Measurements from ENCODE around the gene ZC3H8.
A peak's percentile ranks its signal among the peaks of the same experiment; 100 is the strongest.
"Not testable (repeated sequence)": the region's sequence is repeated elsewhere in the genome, so short reads cannot be mapped to it uniquely, and the experiment has no call there.

The ZC3H8 gene

DNA sequence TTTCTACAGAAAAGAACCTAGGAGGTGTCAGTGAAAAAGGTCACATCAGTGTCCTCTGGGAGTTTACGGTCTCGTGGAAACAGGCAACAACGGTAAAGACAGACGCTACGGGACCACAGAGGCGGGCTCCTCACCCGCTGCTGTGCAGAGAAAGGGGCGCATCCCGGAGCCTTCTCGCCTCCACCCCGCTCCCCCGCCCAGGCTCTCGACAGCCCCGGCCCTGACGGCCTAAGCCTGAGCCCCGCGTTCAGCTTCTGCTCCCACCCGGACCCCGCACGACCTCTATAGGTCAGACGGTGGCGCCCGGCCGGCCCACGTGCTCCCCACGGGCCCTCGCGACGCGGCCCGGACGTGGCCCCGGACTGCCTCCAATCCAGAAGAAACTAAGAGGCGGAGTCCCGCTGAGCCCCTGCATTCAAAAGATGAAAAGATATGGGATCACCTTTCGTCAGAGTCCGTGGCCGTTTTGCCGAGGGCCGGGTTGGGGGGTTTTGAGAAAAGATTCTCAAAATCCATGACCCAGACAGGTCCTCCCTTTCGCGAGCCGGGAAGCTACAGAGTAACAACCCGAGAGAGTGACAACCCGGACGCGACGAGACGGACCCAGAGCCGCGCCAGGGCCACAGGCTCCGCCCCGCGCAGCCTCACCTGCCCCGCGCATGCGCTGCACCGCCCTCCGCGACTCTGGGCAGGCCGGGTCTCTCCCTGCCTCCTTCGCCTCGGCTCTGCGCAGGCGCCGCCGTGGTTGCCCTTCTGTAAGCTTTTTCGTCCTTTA, at the start of gene ZC3H8:
ZC3H8 (minus strand) TSS at position 577 of the 775 bp plus-strand sequence; CDS start at position 516, 61 bp downstream.
- peak; percentile 94 for DNase-seq (ENCODE audit: low read depth, low spot score)

DNA sequence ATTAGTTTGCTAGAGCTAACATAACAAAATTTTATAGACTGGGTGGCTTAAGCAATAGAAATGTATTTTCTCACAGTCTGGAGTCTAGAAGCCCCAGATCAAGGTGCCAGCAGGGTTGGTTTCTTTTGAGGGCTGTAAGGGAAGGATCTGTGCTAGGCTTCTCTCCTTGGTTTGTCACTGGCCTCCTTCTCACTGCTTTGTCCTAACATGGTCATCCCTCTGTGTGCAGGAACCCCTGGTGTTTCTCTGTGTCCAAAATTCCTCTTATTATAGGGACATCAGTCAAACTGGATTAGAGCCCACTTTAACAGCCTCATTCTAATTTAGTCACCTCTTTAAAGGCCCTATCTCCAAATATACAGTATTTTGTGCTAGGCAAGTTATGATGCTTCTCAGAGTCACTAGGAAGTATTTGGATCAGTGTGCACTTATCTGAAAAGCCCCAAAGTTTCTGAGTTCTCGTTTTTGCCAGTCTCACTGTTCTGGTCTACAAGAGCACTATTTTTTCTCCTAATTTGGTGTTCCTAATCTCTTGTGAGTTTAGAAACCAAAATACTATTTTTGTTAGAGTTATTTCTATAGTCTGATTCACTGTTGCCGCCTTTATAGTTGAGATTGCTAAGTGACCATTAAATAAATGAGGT, 49.6 kb upstream of the ZC3H8 start:
- DNase-seq (ENCODE audit: low read depth, low spot score): no peak

DNA sequence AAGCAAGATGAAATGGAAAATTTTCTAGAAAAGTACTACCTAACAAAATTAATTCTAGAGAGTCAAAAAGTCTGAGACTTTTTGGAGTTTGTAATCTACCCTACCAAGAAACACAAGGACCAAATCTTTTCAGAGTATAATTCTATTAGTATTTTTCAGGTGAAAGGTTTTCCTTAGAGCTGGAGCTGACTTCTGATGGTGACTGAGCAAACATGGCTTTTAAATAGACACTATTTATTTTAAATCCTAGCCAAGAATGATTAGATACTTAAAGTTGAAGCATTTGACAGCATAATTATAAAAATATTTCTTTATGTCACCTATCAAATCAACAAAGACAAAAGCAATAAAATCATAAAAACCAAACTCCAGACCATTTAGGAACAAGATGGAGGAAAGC, 47.1 kb upstream of the ZC3H8 start:
- DNase-seq (ENCODE audit: low read depth, low spot score): no peak

DNA sequence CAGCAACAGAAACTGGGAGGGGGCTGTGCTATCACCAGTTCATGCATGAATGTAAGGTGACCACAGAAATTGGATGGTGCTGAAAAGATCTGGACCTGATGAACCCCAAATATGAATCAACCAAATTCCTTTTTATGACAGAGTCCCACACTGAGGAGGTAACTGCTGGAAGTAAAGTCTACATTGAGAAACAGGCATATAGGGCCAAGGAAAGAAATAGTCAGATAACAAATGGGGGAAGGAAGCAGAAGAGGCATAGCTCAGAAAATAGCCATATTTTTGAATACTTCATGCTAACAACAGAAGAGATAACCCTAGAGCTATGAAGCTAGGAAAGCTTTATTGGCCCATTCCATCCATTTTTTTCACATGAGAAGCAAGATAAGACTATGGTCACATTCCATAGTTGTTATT, 46.3 kb upstream of the ZC3H8 start:
- DNase-seq (ENCODE audit: low read depth, low spot score): no peak

DNA sequence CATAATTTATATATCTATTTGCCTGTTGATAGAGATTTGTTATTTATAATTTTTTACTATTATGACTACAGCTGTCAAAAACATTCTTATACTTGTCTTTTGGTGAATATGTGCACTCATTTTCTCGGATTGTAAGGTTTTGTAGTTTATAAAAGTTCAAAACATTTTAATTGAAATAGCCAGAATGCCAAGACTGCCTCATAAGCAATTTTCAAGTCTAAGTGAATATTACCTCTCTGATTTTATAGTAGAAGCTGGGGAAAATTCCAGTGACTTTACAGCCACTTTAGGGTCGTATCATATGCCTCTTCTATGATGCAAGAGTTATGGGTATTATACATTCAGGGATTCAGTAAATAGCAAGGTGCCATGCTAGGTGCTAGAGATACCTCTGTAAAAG, 41.6 kb upstream of the ZC3H8 start:
- DNase-seq (ENCODE audit: low read depth, low spot score): no peak

DNA sequence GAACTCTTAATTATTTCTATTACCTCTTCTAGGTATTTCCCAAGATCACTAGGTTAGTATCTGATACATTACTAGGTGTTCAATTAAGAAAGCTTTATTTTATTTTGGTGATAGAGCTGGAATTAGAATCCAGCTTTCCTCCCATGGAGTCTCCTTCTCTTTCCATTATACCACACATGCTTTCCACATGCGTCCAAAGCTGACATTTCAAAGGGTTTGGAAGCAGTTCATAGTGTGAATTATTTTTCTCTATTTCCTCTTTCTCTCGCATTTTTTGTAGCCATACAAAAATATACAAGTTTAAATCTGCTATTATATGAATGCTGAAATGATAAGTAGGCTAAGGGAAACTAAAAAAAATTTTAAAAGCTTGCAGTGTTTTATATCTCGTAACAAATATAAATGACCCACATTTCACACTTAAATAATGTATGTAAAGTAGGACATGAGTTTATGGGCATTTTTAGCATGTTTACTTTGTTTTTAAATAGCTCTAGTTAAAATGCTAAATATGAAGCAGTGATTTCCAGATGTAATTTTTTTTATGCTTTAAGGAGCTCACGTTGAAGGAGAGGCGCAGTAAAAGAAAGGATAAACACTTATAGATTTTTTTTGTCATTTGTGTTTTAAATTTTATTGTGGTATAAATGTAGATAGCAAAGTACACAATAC, 40.7 kb upstream of the ZC3H8 start:
- DNase-seq (ENCODE audit: low read depth, low spot score): no peak

DNA sequence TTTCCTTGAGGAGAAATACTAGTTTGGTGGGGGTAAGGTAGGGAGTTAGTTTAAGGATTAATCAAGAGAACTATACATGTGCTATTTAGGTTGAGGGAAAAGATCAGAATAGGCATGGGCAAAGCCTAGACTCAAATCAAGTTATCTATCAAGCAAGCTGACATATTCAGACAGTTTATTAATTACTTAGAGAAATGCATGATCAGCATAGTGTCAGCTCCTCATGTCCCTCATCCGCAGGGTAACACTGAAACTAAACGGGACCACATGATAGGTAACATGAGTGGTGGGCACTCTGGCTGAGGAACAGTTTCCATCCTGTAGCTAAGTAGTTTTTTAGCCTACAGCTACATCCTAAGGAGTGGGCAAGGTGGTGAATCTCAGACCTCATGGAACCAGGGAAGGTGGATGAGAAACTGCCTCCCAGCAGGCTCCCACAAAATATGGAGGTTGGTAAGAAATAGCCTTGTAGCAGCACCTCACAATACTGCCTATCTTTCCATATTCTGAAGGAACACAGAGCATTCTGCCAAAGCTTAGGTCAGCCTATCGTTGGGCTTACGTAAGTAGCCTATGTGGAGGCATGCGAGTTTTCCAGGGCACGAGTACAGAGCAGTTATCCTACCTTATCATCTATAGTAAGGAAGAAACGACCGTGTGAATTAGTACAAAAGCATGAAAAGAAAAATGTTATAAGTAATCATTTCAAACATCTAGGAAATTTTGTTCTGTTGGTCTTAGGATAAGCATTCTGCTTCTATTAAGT, 39.0 kb upstream of the ZC3H8 start:
- no peak for DNase-seq (ENCODE audit: low read depth, low spot score)

DNA sequence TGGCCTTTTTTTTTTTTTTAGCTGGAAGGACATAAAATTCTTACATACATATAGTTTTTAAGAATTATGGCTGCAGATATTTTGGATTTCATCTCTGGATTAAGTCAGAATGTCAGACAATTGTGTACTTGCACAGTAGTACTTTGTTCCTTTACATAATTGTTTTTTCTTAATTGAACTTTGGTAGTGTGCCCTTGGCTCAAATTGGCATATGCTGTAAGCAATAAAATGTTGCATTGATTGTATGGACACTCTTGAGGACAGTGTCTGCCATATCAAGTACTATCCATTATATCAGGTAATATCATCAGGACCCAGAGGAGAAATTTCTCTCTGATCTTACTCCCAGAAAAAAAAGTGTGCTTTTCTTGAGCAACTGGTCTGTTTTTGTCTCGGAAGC, 35.8 kb upstream of the ZC3H8 start:
- no peak for DNase-seq (ENCODE audit: low read depth, low spot score)

DNA sequence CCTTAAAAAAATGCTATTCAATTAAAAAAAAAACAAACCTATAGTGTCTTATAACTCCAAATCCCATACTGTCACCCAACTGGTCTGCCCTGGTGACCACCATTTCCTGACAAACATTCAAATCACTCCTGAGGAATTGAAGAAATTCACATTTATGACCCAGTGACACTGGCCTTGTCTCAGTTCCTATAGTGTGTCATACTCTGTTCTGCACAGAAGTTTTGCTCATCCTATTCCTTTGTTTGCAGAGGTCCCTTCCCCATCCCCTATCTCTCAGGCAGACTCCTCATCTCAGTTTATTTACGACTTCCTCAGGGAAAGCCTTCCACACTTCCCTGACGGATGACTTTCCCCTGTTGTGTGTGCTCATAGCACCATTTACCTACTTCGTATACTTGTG, 35.2 kb upstream of the ZC3H8 start:
- DNase-seq (ENCODE audit: low read depth, low spot score): no peak

DNA sequence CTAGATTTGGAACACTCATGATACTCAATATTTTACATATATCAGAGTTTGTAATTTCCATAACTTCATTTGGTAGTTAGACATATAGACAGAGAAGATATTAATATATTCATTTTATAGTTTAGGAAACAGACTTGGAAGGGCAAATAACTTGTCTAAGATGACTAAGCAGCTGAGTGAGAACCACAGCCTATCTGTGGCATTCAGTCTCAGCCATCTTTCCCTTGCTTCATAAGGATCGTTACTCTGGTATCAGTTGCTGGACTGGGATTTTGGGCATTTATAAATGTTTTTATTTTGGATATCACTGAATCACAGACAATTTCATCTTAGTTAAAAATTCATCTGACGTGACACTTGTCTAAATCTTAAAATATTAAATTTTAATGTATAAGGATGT, 28.7 kb upstream of the ZC3H8 start:
- not testable (repeated sequence) for DNase-seq (ENCODE audit: low read depth, low spot score)

DNA sequence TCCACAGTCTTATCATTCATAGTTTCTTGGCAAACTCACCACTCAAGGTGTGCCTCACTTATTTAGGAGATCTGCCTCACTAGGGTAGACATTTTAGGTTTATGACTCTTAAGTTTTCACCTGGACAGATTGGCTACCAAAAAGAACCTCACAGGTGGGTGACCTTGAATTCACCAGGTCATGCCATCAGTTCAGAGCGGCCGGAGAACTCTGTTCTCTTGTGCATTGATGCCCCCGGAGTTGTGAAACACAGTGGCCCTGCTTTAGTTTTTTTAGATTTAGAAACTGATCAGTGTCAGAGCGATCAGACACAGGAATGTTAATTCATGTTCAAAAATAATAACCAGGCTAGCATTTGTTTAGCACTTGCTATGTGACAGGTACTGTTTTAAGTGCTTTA, 27.2 kb upstream of the ZC3H8 start:
- DNase-seq (ENCODE audit: low read depth, low spot score): not testable (repeated sequence)

DNA sequence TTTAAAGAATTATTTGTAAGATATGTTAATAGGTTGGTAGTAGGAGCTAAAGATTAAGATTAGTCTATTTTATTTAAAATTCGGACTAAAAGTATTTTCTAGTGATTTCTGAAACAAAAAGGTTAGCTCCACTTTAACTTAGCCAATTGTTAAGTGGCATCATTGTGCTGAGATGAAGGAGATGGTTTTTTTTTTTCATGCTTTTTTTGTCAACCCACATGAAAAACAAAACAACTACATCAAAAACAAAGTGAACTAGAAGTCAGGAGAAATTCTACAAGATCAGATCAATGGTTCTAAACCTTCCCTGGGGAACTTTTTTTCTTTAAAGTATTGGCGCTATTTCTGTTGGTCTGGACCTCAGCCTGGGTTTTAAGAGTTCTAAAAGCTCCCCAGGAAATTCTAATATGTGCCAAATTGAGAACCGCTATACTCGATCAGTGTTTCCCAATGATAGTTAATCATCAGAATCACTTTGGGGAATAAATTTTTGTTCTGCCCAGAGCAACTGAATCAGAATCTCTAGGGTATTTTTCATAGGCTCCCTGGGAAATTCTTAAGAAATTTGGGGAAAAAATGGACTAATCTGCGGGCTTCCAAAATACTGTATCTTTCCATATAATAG, 22.9 kb upstream of the ZC3H8 start:
- DNase-seq (ENCODE audit: low read depth, low spot score): no peak

DNA sequence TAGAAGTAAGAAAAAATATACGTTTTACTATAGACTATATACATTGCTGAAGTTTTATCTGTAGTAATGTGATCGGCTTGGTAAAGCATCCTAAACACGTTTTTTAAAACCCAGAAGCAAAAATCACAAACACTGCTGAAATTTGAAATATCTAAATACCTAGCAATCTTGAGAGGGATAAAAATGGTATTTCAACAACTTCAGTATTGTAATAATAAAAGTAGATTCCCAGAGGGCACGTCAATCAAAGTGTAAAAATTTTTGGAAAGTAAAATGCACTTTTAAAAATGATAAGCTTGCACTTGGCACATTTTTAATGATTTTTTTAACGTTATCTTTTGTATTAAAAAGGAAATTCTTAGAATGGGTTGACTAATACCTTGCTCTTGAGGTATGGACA, 22.1 kb upstream of the ZC3H8 start:
- DNase-seq (ENCODE audit: low read depth, low spot score): no peak

DNA sequence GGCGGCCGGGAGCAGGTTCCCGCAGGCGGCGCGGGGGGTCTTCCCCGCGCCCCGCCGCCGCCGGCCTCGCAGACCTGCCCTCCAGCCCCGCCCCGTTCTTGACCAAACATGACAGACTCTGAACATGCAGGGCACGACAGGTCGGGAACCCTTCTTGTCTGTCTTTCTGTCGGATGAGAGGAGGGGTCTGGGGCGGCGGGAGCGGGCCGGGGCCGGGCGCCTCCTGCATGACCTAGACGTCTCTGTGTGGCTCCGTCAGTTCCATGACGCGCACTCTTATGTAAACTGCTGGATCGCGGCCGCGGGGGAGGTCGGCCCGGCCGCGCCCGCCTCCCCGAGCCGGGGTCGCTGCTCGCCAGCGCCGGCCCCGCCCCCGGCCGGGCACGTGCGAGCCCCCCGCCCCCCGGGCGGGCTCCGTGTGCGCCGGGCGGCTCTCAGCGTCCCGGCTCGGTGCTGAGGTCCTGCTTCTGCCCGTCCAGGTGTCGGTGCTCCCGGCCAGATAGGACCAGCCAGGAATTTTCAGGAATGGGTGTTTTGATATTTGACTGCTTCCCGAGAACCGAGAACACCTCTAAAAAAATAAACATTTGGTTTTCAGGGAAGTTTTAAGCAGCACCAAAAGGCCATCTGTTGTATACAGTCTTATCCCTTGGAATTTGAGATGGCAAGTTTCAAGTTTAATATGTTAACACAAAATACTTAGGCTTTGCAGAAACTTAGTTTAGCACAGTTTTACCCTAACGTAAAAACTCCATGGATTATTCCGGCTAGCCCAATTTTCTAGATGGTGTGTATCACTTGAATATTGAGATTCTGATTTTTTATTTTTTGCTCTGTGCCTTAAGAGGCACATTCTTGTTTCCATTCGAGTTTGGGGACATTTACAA, 21.3 kb upstream of the ZC3H8 start:
- DNase-seq (ENCODE audit: low read depth, low spot score): peak; percentile 91

DNA sequence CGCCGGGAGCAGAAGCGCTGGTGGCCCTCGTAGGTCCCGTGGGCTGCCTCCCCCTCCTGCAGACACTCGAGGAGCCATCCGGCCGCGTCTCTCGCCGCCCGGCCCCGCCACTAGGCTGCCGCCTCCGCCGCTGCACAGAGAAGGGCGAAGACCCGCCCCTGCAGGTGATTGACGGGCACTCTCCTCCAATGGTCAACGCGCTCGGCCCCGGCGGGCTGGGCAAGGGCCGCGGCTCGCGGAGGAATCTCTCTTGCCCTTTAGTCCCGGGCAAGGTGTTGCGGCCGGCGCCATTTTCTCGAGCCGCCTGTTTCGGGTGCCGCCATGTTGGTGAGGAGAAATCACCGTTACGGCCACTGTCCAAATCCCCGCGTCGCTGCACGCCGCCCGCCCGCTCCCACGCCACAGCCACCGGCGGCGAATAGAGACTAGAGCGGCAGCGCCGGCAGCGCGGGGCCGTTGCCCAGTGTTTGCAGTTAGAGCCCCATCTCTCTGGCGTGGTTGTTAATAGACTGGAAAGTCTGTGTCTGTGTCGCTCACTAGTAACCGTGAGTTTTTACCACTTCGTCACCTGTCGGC, 20.6 kb upstream of the ZC3H8 start, which contains the start of gene ZC3H6:
ZC3H6 (plus strand) TSS at position 287 of the 576 bp plus-strand sequence. CDS start 398 bp downstream, outside the sequence.
- DNase-seq (ENCODE audit: low read depth, low spot score): peak; percentile 98

DNA sequence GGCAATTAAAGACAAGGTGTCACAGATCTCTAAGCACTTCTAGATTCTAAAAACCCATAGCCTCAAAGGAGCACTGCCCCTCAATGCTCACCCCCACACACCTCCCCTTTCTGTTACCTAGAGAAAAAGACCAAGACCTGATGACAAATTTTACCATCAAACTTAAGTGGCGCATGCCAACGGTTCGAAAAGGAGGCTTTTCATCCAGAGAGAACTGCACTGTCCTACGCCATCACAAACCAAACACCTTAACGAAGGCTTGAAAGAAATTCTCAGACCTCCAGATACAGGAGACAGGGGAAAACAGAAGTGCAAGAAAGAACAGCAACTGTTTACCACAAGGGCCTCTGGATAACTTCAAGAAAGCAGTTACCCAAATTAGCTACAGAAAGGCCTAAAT, 18.5 kb upstream of the ZC3H8 start:
- DNase-seq (ENCODE audit: low read depth, low spot score): no peak

DNA sequence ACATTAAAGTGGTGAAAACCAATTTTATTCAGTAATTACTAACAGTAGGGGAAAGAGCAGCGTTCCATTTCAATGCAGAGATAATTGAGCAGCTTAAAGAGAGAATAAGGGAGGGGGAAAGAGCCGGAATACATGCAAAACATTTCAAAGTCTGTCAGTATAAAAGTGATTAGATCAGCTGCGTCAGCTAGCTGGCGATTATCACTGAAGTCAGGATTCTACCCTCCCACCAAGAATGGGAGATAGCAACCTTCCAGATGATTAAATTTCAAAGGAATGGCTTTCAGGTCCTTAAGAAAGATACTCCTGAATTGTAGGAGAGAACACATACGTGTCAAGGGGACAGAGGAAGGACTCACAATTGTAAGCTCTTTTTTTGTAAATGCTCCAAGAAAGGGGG, 17.8 kb upstream of the ZC3H8 start:
- DNase-seq (ENCODE audit: low read depth, low spot score): no peak

DNA sequence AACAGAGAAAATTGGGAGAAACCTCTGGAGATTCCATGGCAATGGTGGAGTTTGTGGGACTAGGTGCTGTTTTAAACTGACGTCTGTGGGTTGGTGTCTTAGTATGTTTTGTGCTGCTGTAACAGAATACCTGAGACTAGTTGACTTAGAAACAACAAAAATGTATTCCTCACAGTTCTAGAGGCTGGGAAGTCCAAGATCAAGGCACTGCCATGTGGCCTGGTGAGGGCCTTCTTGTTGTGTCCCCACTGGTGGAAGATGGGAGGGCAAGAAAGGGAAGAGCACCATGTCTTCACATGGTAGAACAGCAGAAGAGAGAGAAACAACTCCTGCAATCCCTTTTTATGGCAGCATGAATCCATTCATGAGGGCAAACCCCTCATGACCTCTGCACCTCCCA, 13.7 kb upstream of the ZC3H8 start:
- DNase-seq (ENCODE audit: low read depth, low spot score): no peak

DNA sequence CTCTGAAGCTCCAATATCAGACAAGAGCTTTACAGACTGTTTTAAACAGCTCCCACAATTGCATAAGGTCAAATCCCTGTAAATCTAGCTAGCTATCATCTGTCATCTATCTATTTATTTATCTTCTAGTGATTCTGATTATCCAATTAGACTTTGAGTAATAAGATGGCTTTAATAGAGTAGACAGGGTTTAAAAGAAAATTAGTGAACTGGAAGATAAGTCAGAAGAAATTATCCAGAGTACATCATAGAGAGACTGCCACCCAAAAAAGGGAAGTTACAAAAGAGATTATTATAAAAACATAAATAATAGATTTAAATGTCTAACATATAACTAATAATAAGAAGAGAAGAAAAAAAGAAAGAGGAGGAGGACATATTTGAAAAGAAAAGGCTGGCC, 8.0 kb upstream of the ZC3H8 start:
- no peak for DNase-seq (ENCODE audit: low read depth, low spot score)

DNA sequence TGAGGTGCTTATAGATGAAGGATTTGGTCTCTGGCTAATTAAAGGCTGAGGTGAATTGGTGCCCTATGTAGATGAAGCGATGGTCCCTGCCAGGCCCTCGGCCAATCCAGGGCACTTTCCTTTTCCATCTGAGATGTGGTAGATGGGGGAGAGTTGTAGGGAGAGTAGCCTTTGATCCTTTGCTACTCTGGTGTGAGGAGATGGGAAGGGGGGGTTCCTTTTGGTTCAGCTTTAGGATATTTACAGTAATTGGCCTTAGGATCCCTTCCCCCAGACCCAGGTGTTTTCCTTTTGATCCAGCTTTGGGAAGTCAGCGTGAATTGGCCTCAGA, 5.4 kb upstream of the ZC3H8 start:
- DNase-seq (ENCODE audit: low read depth, low spot score): peak; percentile 8

All from ELF-1 (cell line).